ENCODE data around the gene SOWAHC.

The SOWAHC gene

GRCh38 chr2:109645412-109646184, 31.4 kb downstream of the SOWAHC start:
- no peak for DNase-seq (ENCODE audit: low read depth in 2 of 3, low spot score in 2 of 3)

DNA sequence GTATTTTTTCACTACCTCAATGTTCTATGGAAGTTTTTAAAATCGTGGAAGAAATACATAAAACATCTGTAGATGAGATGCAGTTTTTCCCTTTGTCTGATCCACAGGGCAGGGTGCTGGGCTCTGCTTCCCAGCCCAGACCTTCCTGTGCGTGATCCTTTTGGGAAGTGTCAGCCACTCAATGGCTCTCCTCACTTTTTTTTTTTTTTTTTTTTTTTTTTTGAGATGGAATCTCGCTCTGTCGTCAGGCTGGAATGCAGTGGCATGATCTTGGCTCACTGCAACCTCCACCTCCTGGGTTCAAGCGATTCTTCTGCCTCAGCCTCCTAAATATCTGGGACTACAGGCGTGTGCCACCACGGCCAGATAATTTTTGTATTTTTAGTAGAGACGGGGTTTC, 32.8 kb downstream of the SOWAHC start:
- DNase-seq (ENCODE audit: low read depth in 2 of 3, low spot score in 2 of 3): no peak

- DNase-seq (ENCODE audit: low read depth in 2 of 3, low spot score in 2 of 3): no peak
These were observed 33.5 kb downstream of the SOWAHC start for GRCh38 chr2:109647636-109648035.

GRCh38 chr2:109648041-109648527, 33.9 kb downstream of the SOWAHC start:
- DNase-seq (ENCODE audit: low read depth in 2 of 3, low spot score in 2 of 3): no peak

DNA sequence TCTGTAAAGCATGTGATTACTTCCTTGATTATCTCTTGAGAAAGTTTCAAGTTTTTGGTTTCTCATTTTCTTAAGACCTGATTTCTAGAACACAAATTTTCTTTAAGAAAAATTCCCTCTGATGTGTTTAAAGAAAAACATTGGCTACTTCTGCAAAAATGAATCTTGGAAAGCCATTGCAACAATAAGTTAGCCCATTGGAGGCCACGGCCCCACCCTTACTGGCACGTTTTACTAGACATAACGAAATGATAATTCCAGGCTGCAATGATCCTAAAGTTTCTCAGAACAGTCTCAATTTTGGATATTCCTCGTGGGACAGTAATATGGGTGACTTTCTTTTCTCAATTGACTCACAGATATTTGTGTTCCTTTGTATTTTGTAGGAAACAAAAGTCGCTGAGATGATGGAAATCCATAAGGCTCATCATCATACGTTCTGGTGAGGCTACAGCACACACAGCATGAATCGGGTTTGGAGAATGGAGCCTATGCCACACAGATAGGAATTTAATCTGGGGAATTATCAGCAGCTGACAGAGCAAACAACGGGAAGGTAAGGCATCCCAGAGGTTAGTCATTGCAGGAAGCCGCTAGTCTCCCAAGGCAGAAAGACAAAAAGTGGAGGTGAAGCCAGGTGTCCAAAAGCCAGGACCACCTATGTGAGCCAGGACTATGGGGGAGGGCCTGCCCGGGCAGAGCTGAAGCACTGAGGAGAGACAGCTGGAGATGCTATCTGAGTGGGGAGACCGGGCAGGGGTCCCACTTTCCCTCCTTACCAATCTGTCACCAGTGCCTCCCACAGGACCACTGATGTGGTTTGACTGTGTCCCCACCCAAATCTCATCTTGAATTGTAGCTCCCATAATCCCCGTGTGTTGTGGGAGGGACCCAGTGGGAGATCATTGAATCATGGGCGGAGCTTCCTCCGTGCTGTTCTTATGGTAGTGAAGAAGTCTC, 35.9 kb downstream of the SOWAHC start:
- no peak for DNase-seq (ENCODE audit: low read depth in 2 of 3, low spot score in 2 of 3)

DNA sequence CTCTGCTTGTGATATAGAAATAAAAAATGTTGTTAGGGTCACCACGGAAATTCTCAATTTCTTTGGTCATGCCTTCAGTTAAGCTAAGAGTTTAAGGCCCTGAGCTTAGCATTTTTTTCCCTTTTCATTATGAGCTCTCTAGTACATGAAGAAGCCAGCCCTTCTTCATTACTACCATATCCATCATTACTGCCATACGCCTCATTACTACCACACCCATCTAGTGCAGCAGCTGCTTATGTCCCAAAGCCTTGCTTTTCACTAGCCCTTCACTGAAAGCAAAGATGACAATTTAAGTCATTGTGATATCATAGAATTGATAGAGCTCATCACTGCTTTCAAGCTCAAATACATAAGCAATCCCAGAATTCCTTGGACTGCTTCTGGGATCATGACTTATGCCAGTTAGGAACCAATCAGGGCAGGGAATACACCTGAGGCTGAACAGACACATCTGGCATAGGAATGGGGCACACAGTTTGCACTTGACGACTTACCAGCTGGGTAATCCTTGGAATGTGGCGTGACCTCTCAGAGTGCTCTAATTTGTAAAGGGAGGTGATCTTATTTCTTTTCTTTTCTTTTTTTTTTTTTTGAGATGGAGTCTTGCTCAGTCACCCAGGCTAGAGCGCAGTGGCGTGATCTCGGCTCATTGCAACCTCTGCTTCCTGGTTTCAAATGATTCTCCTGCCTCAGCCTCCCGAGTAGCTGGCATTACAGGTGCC, 40.3 kb downstream of the SOWAHC start:
- no peak for DNase-seq (ENCODE audit: low read depth in 2 of 3, low spot score in 2 of 3)

DNA sequence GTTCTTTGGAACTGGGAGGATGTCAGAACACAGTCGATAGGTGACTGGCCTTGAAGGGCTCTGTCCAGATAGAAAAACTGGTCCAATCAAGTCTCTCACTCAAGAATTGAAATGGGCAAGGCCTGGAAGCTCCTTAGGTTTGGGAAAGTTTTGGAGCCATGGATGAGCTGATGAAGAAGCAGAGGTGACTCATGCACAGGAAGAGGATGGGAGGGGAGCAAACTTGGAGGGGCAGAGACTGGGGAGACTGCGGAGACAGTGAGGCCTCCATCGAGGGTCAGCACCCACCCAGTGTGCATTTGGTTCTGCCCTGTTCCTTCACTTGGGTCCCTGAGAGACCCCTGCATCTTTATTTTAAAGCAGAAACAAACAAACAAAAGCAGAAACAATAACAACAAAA, 41.1 kb downstream of the SOWAHC start:
- no peak for DNase-seq (ENCODE audit: low read depth in 2 of 3, low spot score in 2 of 3)

DNA sequence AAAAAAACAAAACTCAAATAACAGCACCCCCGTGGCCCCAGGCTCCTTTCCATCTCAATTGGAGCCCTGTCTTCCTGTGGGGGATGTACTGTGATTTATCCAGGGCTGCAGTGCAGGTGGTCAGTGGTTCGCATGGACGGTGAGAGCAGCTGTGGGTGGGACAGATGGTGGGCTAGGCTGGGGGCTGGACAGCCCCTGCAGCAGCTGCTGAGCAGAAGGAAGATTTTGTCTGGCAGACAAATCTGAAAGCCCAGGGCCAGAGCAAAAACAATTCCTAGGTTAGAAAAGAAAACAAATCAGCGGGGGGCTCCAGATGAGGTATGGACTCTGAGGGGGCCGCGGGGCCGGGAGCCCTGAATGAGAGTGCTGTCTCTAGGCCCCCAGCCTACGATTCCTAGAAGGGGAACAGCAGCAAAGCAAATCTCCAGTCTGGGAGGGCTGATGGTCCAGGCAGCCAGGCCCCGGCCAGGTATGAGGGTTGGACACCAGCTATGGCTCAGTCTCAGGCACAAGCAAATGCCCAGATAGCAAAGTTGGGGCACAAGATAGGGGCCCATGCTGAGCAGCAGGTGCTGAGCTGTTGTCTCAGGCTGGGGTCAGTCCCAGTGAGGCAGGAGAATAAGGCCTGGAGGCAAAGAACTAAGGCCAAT, 45.4 kb downstream of the SOWAHC start:
- no peak for DNase-seq (ENCODE audit: low read depth in 2 of 3, low spot score in 2 of 3)

DNA sequence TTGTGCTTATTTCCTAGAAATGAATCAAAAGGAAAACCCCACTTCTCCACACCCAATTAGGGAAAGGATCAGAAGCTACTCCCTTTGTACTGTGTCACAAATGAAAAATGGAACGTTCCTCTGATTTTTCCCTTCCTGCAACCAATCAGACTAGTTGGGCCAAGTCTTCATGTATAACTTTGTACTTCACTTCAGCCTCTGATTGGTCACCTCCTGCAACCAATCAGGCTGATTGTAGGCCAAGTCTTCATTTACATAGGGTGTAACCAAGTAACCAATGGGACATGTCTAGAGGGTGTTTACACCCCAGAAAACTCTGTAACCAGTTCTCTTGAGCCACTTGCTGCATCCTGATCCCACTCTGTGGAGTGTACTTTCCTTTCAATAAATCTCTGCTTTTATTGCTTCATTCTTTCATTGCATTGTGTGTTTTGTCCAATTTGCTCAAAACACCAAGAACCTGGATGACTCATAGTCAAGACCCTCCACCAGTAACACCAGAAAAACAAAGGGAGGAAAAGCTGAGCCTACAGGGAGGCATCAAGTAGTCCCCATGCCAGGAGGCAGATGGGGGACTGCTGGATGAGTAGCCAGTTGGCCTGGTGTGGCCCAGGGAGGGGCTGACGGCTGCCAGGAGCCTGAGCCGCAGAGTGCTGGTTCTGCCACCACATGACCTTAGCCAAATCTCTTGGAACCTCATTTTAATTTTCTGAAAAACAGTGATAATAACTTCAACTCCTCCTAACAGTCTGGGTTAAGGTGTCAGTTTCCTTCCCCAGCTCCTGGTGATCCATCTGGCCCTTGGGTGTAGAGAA, 46.1 kb downstream of the SOWAHC start:
- no peak for DNase-seq (ENCODE audit: low read depth in 2 of 3, low spot score in 2 of 3)

GRCh38 chr2:109662889-109663288, 48.7 kb downstream of the SOWAHC start:
- no peak for DNase-seq (ENCODE audit: low read depth in 2 of 3, low spot score in 2 of 3)

DNA sequence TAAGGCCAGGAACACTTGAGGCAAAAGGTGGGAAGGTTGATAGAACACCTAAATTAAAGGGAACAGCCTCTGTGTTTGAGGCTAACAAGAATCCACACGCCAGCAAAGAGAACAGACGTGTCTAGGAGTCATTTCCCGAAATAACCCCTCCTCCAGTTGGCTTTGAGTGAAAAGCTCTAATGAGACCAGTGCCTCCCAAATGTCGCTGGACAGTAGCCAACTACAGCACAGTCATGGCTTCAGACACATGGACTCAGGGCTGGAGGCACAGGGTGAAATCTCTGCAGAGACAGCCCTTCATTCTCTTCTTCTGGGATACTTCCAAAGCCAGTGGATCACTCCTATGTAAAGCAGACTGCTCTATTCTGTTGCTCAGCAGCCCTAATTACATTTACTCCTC, 49.6 kb downstream of the SOWAHC start:
- DNase-seq (ENCODE audit: low read depth in 2 of 3, low spot score in 2 of 3): no peak

- no peak for DNase-seq (ENCODE audit: low read depth in 2 of 3, low spot score in 2 of 3)
These were observed 52.3 kb downstream of the SOWAHC start for GRCh38 chr2:109666466-109666865.
